IPS DF 6.9 (cell line): ENCODE data around the gene ZNF423.

Experiments used
- DNase-seq: peaks from one replicate; pipeline ENCODE4 v3.0.0-alpha.2; 2013; ENCODE audit warnings: low read depth, low spot score
- H3K27ac ChIP-seq: one replicate; pipeline ENCODE4 v1.5.1; 2013; ENCODE audit warnings: low read length, control low read depth
- H3K27me3 ChIP-seq: 2 replicates; pipeline ENCODE4 v1.6.1; 2013; ENCODE audit warnings: mild to moderate bottlenecking, low read length; ENCODE audit not compliant: control insufficient read depth, insufficient read depth
- H3K36me3 ChIP-seq: 2 replicates; pipeline ENCODE4 v1.6.1; 2013; ENCODE audit warnings: low read length; ENCODE audit not compliant: control insufficient read depth, insufficient read depth
- H3K4me1 ChIP-seq: 2 replicates; pipeline ENCODE4 v1.6.1; 2013; ENCODE audit warnings: low read length; ENCODE audit not compliant: control insufficient read depth, insufficient read depth
- H3K4me3 ChIP-seq: 2 replicates; pipeline ENCODE4 v1.5.1; 2013; ENCODE audit warnings: mild to moderate bottlenecking, low read length
- H3K9me3 ChIP-seq: 2 replicates; pipeline ENCODE4 v1.6.1; 2013; ENCODE audit warnings: low read length, inconsistent platforms; ENCODE audit not compliant: control insufficient read depth, insufficient read depth
- WGBS: extraction: QIAGEN DNeasy Blood & Tissue Kit; methylation state at CpG from one replicate; pipeline ENCODE4 v1.1.7; 2013; ENCODE audit warnings: mixed read lengths, missing lambda C conversion rate; ENCODE audit not compliant: insufficient read length, insufficient coverage; 5-methylcytosine and 5-hydroxymethylcytosine counted together

The ZNF423 gene

DNA sequence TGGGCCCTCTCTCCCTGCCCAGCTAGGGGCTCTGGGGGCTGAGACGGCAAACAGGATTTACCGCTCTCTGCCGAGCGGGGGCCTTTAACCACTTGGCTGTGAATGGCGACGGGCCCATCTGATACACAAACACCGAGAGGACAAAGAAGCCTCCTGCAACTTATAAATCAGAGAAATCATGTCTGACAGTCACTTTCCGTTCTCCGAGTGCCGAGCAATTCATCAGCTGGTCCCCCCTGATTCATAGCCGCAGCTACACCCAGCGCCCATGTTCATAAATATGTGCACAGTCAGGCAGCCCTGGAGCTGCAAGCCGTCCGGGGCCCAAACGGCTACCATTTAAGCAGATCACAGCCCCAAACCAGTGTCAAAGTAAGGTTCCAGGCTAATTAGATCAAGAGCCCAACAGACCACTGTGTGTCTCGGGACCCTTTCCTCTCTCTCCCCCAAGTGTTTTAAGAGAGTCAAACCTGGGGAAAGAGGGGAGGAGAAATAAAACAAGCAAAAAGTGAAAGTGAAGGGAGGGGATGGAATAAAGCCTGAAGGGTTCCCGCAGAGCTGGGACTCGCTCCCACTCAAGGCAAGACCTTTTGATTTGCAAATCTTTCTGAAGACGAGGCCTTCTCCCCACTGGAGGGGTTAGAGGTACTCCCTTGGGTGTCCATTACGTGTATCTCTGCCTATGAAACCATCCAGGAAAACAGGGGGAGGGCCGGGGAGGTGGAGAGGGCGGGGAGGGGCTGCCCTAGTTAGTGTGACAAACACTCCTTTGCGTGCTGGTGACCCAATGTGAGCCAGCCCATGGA lies 327.6 kb downstream of the ZNF423 start:
- Histone ChIP-seq H3K27me3 (no peaks in the 10 kb centered on the region), H3K27ac (no peak overlapping the region), H3K9me3 (no peaks in the 10 kb centered on the region), H3K36me3 (no peaks in the 10 kb centered on the region), H3K4me1 (peaks cover 9% of the 10 kb centered on the region), H3K4me3 (no peak overlapping the region)
- no peak for DNase-seq
- no CpG with 5 or more reads among the region's 23 CpGs for WGBS

DNA sequence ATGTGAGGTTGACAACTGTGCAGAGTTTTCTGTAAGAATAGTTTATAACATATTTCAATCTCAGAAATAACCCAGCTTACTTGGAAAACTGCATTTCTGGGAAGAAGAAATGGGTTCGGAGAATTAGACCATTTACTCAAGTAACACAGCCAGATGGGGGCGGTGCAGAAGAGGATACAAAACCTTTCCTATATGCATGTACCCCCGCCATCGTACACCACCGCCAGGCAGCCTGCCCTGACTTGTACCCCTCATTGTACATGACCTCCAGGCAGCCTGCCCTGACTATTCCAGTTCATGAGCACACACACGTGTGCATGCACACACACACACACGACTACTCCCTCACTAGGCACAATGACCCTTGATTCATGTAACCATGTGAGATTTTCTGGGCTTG lies 328.3 kb downstream of the ZNF423 start:
- Histone ChIP-seq H3K9me3 (no peaks in the 10 kb centered on the region), H3K4me1 (peaks cover 9% of the 10 kb centered on the region), H3K27me3 (no peaks in the 10 kb centered on the region), H3K4me3 (no peak overlapping the region), H3K27ac (no peak overlapping the region), H3K36me3 (no peaks in the 10 kb centered on the region)
- no peak for DNase-seq
- WGBS: no CpG with 5 or more reads among the region's 7 CpGs

DNA sequence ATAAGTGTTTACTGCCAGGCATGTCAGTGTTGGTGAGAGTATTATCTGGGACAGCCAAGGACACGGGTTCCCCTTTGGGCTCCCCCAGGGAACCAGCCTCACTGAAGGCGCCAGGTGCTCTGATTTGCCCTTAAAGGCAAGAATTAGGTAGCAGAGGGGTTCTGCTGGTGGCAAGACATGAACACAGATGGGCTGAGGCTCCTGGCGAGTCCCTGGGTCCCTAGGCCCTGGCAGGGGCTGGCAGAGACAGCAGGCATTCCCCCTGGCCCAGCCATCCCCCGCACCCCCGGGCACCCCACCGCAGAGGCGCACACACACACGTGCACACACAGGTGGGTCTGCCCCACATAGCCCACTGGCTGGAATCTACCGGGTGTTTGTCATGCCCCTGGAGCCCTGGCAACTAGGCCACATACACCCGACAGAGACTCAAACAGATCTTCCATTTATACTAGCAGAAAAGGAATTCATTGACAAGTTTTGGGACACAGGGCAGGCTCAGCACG lies 329.0 kb downstream of the ZNF423 start:
- no peaks in the 10 kb centered on the region for H3K27me3 ChIP-seq
- no peaks in the 10 kb centered on the region for H3K9me3 ChIP-seq
- no CpG with 5 or more reads among the region's 11 CpGs for WGBS
- no peaks in the 10 kb centered on the region for H3K36me3 ChIP-seq
- peaks cover 9% of the 10 kb centered on the region for H3K4me1 ChIP-seq
- H3K27ac ChIP-seq: no peak overlapping the region
- no peak for DNase-seq
- no peak overlapping the region for H3K4me3 ChIP-seq

DNA sequence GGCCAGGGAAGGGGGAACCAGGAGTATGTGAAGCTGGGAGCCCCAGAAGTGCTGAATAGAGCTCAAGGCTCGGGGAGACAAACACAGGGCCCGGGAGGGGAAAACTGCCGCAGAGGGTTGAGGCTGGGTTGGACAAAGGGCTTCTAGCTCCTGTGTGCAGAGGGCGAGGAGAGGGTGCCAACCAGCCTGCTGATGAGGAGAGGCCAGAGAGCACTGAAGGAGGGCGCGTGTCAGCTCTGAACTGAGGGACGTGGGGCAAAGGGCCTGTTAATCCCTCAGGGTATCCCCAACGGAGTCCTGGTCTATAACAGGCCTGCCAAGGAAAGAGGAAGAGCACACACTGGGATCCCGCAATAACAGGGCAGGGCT lies 331.0 kb downstream of the ZNF423 start:
- no peaks in the 10 kb centered on the region for H3K9me3 ChIP-seq
- no peak overlapping the region for H3K27ac ChIP-seq
- H3K4me3 ChIP-seq: no peak overlapping the region
- H3K4me1 ChIP-seq: peaks cover 7% of the 10 kb centered on the region
- no peak for DNase-seq
- no CpG with 5 or more reads among the region's 9 CpGs for WGBS
- no peaks in the 10 kb centered on the region for H3K36me3 ChIP-seq
- no peaks in the 10 kb centered on the region for H3K27me3 ChIP-seq

DNA sequence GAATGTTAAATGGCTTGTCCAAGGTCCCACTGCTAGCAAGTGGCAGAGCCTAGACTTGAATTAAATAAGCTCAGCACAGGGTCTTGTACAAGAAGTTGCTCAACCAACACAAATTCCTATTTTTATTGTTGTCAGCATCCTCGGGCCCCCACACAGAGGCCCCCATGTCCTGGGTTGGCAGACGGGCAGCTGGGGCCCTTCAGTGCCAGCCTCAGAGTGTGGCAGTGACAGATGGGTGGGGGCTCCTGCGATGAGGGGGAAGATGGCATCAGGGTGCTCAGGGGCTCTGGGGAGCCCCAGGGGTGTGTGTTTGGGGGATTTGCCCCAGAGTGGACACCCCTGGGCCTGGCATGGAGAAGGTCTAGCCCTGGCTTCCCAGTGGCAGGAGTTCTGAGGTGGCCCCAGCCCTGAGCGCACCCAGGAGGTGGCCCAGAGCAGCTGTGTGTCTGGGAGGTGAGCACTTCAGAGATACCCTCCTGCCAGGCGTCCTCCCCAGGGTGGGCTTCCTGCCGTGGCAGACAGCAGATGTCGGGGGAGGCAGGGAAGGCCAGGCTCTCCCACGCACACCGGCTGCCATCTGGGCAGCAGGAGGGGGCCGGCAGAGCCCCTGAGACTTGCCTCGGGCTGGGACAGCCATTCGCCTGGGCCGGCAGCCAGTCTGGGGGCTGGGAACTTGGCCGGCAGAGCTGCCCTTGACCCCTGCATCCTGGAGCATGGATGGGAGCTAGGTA lies 331.5 kb downstream of the ZNF423 start:
- no peaks in the 10 kb centered on the region for H3K9me3 ChIP-seq
- no peak overlapping the region for H3K27ac ChIP-seq
- no CpG with 5 or more reads among the region's 14 CpGs for WGBS
- no peak overlapping the region for H3K4me3 ChIP-seq
- H3K36me3 ChIP-seq: no peaks in the 10 kb centered on the region
- H3K4me1 ChIP-seq: peaks cover 7% of the 10 kb centered on the region
- no peaks in the 10 kb centered on the region for H3K27me3 ChIP-seq
- DNase-seq: no peak

DNA sequence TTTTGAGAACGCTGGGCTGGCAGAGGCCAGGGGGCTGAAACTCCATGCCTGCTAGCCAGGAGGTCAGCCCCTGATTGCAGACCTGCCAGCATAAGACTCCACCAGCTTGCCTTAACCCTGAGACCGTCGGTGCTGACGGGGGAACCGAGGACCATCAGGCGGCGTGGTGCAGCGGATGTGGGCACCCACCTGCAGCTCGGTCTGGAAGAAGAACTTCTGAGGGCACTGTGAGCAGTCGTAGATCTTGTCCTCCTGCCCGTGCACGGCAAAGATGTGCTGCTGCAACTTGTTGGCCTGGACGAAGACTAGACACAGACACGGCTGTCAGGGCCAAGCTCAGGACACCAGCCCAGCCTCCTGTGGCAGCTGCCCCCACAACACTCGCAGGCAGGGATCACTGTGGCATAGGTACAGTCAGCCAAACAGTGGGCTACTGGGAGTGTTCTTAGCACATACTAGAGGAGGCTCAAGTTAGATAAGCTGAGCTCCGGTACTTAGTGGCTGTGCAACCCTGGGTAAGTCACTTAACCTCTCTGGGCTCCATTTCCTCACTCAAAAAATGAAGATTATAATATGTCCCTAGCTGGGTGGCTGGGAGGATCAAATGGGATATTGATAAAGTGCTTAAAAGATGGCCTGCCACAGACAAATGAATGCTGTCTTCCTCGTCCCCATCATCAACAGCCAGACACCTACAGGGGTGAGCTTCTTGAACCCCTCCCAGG lies 332.3 kb downstream of the ZNF423 start:
- no peak for DNase-seq
- Histone ChIP-seq H3K4me1 (peaks cover 5% of the 10 kb centered on the region), H3K4me3 (no peak overlapping the region), H3K9me3 (no peaks in the 10 kb centered on the region), H3K27me3 (no peaks in the 10 kb centered on the region), H3K27ac (no peak overlapping the region), H3K36me3 (no peaks in the 10 kb centered on the region)
- WGBS: no CpG with 5 or more reads among the region's 17 CpGs

DNA sequence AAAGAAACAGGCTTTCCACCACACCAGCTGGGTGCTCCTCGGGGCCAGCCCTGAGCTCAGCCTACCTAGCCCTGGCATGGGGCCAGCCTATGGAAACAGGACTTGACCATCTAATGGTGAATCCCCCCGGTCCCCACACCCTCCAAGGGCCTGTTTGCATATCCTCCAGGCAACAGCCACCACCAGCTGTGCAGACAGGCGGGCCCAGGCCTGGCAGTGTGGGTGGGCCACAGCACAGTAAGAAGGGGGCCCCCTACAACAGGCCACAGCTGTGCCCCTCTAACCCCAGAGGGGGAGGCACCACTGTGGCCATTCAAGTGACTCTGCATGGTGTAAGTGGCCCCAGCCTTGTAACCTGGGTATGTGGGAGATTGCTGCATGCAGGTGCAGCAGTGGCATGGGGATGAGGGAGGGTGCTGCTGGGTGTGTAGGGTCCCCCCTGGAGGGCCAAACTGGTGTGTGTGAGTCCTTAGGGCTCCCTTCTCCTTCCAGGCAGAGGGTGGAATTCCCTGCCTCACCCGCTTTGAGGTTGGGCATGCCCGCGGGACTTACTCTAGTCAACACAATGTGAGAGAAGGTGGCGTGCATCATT lies 334.1 kb downstream of the ZNF423 start:
- Histone ChIP-seq H3K27ac (no peak overlapping the region), H3K4me1 (no peaks in the 10 kb centered on the region)
- no CpG with 5 or more reads among the region's 7 CpGs for WGBS

DNA sequence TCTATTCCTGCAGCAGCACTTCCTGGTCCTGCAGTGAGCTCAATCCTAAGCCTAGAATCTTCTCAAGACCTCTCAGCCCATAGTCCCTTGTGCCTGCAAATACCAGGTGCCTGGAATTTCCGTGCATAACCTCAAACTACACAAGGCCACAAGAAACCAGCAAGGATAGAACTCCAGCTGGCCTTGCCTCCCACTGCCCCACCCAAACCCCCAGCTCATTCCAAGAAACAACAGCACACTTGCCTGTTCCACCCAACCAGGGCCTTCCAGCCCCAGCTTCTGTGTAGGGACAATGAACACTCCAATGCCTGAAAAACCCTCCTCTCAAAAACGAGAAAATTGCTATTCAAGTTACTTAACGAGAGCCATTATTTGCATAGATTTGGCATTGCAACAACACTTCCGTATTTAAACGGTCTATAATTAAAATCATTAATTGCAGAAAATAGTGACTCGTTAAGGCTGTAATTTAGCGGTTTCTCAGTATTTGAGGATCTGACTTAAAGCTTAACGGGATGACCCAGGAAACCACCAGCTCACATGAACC lies 335.3 kb downstream of the ZNF423 start:
- no peaks in the 10 kb centered on the region for H3K9me3 ChIP-seq
- no peaks in the 10 kb centered on the region for H3K36me3 ChIP-seq
- no peak overlapping the region for H3K27ac ChIP-seq
- WGBS: no CpG with 5 or more reads among the region's 8 CpGs
- no peaks in the 10 kb centered on the region for H3K4me1 ChIP-seq
- no peaks in the 10 kb centered on the region for H3K27me3 ChIP-seq
- DNase-seq: no peak
- no peak overlapping the region for H3K4me3 ChIP-seq

More for the DNA sequence above, 334.1 kb downstream of the ZNF423 start:
- no peaks in the 10 kb centered on the region for H3K27me3 ChIP-seq
- H3K4me3 ChIP-seq: no peak overlapping the region
- no peaks in the 10 kb centered on the region for H3K9me3 ChIP-seq
- DNase-seq: no peak
- H3K36me3 ChIP-seq: no peaks in the 10 kb centered on the region

DNA sequence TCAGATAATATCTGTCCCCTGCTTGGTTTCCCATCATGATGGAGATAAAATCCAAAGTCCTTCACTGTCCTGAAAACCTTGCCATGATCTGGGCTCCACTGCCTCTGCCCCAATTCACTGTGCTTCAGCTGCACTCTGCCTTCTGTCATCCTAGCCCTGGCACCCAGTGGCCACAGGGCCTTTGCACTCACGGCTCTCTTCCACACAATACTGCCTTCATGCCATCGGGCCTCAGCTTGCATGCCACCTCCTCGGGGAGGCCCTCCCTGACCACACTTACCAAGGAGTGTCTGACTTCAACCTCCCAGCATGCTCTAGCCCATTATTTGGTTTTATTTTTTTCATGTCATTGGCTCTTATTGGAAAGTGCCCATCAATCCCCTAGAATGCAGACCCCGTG lies 336.2 kb downstream of the ZNF423 start:
- WGBS: no CpG with 5 or more reads among the region's 4 CpGs
- H3K4me3 ChIP-seq: no peak overlapping the region
- H3K9me3 ChIP-seq: no peaks in the 10 kb centered on the region
- DNase-seq: no peak
- no peaks in the 10 kb centered on the region for H3K36me3 ChIP-seq
- H3K4me1 ChIP-seq: no peaks in the 10 kb centered on the region; the same call in 1 of the 2 replicates
- H3K27ac ChIP-seq: no peak overlapping the region
- H3K27me3 ChIP-seq: no peaks in the 10 kb centered on the region
